NCI-H187 treated with DMSO at 0.1 percent for 48 hours (cell line): ENCODE measurements around the gene TUBE1.
"Not testable (repeated sequence)": the region's sequence is repeated elsewhere in the genome, so short reads cannot be mapped to it uniquely, and the experiment has no call there.

Experiments
- DNase-seq: peaks from one replicate; lab custom pipeline; 2025; lab: John Stamatoyannopoulos, UW

TUBE1 gene, protein sequence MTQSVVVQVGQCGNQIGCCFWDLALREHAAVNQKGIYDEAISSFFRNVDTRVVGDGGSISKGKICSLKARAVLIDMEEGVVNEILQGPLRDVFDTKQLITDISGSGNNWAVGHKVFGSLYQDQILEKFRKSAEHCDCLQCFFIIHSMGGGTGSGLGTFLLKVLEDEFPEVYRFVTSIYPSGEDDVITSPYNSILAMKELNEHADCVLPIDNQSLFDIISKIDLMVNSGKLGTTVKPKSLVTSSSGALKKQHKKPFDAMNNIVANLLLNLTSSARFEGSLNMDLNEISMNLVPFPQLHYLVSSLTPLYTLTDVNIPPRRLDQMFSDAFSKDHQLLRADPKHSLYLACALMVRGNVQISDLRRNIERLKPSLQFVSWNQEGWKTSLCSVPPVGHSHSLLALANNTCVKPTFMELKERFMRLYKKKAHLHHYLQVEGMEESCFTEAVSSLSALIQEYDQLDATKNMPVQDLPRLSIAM

DNA sequence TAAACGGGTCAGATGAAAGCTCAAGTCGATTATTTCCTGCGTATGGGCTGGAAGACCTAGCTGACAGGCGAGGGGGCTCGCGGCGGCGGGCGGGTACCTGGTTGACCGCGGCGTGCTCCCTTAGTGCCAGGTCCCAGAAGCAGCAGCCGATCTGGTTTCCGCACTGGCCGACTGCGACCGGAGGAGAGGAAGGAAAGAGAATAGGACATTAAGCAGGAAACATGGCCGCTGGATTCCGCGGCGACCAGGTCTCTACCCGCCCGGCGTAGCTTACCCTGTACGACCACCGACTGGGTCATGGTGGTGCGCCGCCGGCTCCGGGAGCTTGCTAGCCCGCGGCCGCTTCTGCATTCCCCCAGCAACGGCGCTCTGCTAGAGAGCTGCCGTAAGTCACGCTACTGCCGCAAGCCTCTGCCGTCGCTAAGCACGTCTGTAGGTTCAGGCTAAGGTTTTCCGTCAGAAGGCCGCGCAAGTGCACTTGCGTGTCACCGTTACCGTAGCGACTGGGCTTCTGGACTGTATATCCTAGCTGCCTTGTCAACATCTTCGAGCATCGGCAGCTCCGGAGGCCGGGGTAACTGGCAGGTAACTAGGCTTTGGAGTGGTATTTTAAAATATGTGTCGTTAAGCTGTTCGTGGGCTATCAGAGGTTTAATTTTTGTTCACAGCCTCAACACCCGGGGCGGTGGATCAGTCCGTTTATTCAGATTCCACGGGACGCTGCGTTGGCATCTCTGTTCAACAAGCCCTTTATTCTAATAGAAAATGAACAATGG, at the start of gene TUBE1, which contains the start of gene FAM229B:
Gene TUBE1 (minus strand): TSS at position 347 of the 776 bp plus-strand sequence. CDS start 48 bp downstream, at position 299.
Gene FAM229B (plus strand): TSS at position 456 of the 776 bp plus-strand sequence. CDS start 11,693 bp downstream, outside the sequence.
- peak; percentile 86 for DNase-seq

DNA sequence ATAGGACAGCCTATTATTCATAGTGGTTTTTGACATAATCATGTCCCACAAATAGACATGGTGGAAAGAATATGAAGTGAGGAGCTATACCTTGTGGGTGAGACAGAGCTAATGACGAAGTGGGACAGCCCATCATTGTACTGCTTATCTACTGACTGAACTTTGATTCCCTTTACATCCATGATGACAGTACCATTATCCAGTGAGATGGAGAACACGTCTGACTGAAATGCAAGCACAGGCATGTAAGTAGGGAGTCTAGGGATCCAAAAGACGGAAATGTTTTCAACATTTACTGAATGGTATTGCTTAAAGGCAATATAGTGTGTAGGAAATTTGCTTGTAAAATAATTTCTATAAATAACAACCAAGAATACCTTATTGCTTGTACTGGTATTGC, 43.6 kb upstream of the TUBE1 start:
- no peak for DNase-seq

DNA sequence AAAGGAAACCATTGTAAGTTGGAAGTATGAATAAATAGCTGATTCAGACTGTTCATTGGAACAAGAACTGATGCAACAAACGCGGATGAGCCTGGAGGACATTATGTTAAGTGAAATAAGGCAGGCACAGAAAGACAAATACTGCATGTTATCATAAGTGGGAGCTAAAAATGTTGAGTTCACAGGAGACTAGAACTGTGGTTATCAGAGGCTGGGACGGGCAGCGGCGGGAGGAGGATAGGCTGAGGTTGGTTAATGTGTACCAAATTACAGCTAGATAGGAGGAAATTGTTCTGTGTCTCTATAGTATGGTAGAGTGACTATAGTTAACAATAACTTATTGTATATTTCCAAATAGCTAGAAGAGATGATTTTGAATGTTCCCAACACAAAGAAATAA, 40.9 kb upstream of the TUBE1 start:
- no peak for DNase-seq

DNA sequence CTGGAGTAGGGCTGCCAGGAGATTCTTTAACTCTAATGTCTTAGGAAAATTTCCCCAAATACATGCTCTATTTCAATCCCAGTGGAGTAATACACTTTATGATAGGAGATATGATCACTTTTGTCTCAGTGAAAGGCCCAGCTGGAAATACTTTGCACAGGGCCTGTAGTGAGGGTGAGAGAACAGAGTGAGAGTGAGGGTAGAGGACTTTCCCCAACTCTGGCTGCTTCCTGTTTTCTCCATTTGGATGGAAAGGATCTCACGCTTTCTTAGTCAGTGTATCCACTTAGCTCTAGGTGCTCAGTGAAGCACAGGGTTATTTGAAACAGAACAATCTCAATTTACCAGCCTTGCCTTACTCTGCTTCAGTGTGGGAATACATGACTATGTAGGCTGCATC, 36.7 kb upstream of the TUBE1 start:
- DNase-seq: no peak

DNA sequence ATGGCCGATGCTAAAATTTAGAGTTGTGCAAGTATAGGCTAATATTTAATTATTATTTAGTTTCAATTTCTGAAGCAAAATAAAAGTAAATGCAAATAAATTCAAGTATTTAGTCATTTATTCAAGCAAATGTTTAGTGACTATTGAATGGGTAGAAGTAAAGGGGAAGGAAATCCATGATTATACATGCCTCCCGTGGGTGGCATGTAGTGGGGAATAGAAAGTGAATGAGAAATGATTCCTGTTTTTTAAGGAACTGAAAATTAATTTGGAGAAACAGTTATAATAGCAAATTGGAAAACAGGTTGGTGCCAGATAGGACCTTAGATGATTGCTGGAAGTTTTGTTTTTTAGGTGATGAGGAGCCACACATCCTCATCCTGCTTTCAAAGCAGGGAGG, 35.5 kb upstream of the TUBE1 start:
- DNase-seq: no peak

DNA sequence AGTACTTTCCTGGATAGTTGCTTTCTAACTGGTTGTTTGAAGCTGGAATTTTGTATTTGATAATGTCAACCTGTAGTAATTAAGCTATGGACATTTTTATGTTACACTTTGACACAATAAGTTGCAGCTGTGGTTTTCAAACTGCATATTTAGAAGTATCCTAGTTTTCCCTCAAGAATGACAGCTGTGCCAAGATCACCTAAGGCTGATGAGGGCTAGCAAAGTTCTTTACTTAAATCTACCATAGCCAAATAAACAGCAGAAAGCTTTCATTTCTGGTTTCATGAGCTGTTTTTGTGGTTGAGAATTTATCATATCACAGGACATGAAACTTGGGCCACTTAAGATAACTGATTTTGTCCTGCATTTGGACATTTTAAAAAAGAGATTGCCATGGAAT, 30.8 kb upstream of the TUBE1 start:
- DNase-seq: no peak

DNA sequence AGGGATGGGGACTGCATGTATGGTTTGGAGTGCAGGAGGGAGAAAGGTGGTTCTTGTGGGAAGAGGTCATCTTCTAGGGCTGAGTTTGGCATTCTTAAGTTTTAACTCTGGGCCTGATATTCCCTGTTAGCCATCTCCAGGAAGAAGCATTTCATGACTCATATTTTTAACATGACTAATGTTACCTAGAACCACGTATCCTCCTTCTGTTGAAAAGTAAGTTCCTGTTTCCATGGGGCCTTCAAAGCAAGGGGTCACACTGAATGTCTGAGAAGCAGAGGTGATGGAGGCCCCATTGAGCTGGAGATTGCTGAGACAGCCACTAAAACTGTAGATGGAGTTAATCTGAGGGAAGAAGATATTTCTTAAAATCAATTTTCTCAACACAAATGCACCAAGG, 30.3 kb upstream of the TUBE1 start:
- no peak for DNase-seq

DNA sequence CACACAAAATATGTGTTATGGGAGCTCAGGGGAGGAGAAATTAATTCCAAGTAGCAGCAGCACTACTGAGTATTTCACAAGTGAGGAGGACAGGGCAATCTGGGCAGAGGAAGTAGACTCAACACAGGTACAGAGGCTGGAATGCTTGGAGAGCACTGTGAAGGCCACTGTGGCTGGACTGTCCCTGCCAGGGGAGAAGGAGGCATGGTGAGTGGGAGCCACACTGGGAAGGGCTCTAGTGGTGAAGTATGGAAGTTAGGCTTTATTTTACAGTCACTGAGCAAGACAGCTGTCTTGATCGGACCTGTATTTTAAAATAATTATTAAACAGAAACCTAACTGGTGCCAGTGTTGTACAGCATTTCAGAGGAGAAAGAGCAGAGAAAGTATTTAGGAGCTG, 28.9 kb upstream of the TUBE1 start:
- no peak for DNase-seq

DNA sequence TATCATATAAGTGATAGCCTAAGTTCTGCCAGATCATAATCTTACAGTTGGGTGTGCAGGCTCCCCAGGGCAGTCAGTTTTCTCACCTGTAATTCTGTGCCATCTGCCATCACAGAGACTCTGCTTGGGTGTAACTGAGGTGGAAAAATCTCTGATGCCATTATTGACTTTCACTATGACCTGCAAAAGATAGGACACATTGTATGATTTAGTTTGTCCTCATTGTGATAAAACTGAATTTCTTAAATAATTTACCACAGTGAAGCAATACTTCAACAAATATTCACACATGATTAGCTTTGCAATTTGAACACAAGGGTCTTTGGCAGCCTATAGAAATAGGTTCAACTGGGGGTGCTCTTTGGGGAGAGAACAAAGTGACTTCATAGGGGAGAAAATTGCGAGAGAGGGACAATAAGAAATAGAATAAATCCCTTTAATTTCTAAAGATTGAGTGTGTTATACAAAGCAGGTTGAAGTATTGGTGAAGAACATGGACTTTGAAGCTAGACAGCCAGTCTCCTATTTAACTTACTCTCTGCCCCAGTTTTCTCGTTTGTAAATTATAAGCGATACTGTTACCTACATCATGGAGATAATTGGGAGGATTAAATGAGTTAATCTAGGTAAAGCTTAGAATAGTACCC, 27.4 kb upstream of the TUBE1 start:
- no peak for DNase-seq

DNA sequence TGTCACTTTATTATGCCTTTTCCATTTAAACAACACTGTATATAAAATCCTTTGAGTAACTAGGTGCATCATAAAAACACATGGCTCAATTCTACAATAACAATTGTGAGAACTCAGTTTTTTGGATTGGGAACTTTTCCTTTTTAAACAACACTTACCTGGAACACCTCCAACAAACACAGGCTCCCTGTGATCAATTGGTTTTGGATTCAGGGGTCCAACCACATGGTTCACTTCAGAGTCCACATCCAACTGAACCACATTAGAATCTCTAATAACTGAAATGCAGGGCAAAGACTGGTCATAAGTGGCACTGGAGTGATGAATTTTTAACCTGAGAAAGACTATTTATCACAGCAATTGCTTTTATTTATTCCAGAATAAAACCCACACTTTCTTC, 26.6 kb upstream of the TUBE1 start:
- DNase-seq: no peak

DNA sequence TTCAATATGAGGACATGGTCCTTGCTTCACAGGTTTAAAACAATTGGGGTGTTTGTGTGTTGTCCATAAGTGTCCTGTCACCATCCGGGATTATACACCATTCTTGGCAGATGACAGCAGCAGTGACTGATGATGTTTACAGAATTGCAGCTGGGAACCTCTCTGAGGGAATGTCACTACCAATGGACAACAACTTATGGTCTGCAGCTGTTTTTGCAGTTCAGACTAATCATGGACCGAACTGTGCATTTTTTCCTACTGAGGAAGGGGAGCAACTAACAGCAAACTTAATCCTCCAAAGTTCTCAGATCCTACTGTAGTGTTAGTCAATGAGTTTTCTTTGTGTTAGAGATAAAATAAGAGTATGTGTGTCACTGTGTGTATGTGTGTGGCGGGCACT, 26.1 kb upstream of the TUBE1 start:
- no peak for DNase-seq

DNA sequence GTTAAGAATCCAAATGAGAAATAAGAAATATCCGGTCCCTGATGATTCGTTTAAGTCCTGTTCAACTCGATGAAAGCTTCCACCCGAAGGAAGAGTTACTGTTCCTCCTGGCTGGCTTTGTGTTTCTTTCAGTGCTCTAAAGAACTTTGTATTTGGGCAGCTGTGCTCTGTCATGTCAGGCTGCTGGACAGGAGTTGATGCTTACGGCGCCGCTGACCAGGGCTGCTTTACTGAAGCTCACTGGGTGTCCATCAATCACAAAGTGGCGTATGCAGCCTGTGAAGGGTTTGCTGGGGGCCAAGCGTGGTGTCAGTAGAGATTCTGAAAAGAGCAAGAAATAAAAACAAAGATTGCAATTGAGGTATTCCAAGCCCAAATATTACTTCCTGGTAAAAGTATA, 22.0 kb upstream of the TUBE1 start:
- no peak for DNase-seq

DNA sequence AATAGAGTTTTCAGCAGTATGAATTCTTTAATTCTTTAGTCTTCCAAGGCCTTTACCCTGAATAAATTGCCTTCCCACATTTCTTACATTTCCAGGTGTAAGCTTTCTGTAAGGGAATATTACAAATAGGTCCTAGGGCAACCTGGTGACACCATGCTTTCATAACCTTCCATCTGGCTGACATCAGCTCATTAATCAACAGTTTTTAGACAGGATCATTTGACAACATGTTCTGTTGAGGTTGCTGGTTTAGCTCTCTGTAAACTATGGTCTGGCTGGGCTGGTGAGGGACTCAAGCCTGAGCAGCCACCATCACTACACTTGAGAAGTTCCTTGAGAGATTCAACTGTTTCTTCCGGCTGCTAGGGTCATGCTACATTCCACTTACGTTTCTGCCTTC, 19.3 kb upstream of the TUBE1 start:
- no peak for DNase-seq

DNA sequence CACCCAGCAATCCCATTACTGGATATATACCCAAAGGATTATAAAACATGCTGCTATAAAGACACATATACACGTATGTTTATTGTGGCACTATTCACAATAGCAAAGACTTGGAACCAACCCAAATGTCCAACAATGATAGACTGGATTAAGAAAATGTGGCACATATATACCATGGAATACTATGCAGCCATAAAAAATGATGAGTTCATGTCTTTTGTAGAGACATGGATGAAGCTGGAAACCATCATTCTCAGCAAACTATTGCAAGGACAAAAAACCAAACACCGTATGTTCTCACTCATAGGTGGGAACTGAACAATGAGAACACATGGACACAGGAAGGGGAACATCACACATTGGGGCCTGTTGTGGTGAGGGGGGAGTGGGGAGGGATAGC, 18.7 kb upstream of the TUBE1 start:
- DNase-seq: not testable (repeated sequence)

DNA sequence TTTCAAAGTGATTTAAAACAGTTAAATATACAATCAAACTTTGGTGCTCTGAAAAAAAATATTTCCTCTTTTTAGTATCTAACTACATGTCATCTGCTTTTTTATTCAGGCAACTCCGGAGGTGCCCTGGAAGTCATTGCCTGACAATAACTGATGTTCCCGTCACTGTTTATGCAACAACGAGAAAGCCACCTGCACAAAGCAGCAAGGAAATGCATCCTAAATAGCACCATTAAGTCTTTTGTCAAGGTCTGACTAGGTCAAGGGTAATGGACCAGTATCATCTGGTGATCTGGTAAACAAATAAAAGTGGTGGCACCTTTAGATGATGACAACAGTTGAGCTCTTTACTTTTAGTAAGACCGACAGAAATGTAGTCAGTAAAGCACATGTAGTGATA, 13.3 kb upstream of the TUBE1 start:
- no peak for DNase-seq

DNA sequence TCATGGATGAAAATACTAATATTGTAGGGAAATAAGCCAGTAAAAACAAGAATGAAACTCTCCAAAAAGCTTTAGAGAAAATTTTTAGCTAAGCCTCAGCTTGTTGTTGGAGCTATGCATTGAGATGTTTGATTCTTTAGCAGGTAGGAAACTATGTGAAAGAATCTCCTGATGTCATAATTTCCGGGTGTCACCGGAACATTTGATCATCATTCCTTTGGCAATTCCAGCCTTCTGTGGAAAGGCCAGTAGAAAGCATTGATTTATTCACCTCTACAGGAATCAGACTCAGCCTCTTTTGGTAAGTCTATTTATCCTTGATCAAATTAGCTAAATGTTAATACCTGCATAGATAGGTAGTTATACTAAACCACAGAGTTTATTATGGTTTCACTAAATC, 9.6 kb upstream of the TUBE1 start:
- DNase-seq: no peak

DNA sequence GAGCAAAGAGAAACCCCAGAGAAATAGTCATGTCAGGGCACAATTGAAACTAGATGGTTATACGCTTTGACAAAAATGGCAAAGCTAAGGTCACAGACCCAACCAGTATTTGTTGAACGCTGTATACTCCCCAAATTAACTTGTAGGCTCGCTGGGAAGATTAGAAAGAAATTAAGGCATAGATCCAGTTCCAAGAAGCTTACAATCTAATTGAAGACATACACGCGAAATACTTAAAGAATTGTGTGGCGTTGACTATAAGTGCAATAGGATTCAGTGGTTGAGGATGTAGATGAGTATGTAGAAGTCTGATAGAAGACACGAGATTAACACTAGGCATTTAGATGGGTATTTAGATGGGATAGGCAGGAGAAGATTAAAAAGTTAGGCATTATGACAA, 634 bp upstream of the TUBE1 start:
- no peak for DNase-seq

DNA sequence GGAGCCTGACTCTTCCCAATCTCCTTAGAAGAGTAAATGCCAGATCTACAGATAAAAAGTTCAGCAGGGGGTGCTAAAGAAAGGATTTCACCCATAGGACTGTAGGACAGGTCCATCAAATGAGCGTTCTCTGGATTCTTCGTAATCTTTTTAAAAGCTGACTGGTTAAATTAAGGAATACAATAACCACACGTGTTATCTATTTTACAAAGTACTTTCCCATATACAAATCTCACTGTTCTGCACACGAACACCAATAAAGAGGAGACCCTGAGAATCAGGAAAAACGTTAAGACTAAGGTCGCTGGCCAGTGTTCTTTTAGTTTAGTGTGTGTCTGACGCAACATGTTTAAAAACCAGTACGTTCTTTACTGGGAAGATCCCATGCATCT, 542 bp downstream of the TUBE1 start:
- DNase-seq: no peak

DNA sequence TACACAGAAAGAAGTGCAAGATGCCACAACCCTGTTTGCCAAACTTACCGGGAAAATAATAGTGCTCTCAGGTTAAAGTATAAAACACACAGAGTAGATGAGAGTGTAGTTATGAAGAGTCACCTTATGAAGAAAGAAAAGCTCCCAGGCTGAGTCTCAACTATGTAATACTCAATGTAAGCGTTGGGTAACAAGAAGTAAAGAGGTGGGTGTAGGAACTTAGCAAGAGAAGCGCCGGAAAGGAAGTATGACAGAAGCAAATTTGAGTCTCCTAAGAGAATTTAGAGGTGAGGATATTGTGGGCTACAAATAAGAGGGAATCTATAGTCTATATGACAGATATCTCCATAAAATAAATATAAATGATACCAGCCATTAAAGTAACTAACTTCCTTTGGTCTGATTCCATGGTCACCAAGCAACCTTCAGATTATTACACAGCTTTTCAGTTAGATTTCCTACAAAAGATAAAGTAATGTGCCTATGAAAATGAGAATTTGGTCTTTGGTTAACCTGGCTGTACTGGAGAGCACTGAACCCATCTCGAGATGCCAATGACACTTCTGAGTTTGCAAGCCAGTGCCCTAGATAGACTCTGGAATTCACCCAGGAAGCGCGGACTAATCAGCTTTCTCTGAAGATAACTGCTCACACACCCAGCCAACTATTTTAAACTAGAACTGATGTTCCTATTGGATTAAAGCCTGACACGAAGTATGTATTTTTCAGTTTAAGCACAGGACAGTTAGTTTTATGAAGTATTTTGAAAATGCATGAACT, 1.8 kb downstream of the TUBE1 start:
- DNase-seq: no peak

DNA sequence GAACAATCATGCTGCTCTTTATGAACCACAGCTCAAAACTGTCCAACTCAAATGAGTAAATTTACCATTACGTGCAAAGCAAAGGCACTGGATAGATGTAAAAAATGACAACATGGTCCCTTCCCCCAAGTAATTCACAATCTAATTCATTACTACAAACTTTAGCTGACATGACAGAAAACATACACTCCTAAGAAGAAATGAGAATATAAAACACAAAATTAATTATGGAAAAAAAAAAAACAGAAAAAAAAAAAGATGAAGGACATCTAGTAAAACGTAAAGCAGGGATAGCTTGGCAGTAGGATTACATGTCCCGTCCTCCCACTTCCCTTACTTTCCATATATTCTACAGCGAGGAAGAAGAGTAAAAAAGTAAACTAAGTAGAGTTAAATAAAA, 5.7 kb downstream of the TUBE1 start:
- no peak for DNase-seq

DNA sequence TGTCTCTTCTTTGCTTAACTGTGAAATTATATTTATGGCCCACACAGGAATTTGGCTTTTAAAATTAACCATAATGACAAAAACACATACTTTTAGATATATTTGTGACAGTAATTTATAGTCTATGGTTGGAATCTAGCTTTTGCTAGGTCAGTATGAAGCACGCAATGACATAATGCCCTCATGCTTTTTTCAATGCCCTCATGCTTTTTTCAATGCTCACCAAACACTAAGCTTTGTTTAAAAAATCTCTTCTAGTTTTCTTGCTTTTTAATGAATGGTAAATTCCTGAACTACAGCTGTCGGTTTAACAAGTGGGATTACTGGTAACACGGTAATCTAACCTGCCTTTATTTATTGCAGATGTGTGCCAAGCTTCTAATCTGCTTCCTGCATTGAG, 20.7 kb downstream of the TUBE1 start:
- no peak for DNase-seq

DNA sequence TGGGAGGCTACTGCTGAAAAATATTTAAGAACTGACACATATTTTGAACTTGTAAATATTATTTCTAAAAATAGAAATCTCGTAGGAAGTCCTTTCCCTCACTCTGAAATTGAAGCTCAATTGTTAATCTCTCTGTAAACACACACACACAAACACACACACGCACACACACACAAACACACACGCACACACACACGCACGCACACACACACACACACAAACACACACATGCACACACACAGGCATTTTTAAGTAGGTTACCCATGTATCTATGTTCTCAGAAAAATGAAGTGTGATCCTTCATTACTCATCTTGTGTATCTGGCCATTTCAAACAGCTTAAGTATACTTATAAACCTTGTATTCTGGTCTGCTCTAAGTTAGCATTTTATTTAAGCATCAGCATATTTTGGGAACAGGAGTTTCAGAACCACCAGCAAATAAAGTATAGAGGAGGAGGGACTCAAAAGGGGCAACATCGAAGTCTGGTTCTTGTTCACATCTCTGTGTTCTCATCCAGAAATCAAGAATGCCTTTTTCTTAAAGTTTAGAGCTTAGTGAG, 21.8 kb downstream of the TUBE1 start:
- no peak for DNase-seq
